Hematopoietic multipotent progenitor cell treated with erythropoietin and hydrocortisone succinate and interleukin-3 and kit ligand, for 15 days (in vitro differentiated cells): ENCODE measurements around the gene PLVAP.
"Not testable (repeated sequence)": the region's sequence is repeated elsewhere in the genome, so short reads cannot be mapped to it uniquely, and the experiment has no call there.

Source experiments
- DNase-seq: peaks from one replicate; pipeline ENCODE4 v3.0.0-alpha.2; 2015; ENCODE audit warnings: low spot score

The PLVAP gene

GRCh38 chr19:17398902-17399527 lies 21.9 kb upstream of the PLVAP start:
- no peak for DNase-seq

DNA sequence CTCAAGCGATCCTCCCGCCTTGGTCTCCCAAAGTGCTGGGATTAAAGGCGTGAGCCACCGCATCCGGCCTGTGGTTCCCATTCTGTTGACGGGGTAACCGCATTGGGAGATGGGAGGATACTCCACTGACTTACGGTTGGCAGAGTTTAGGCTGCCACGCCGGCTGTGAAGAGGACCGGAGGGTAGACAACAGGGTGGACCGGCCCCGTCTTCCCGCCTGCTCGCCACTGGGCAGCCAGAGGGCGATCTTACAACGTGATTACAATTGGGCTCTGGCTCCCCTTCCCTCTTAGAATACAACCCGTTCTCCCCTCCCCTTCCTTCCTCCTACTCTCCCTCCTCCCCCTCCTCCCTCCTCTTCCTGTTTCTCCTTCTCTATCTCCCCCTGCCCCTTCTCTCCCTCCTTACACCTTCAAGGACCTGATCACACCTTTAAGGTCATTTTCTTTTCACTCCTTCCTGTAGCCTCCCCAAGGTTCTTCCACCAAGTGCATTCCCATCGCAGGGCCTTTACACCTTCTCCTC lies 17.8 kb upstream of the PLVAP start:
- peak; percentile 68 for DNase-seq

DNA sequence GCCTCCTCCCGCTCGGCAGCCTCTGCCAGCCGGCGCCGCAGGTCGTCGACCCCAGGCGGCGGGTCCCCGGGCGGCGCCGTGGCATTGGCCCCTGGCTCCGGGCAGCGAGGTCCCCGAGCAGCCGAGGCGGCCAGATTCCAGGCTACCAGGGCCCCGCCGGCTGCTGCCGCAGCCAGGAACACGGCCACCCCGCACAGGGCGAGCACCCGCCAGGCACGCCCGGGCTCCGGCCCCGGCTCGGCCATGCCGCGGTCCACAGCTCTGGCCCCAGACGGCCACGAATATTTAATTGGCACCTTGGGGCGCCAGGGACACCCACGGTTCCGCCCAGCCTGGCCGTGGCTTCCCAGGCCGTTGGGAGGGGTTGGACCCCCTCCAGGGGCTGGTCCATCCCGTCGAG lies 16.8 kb upstream of the PLVAP start, which contains the start of gene CCDC194:
TSS of gene CCDC194 (minus strand) at position 283 of the 400 bp plus-strand sequence. CDS start at position 245, 38 bp downstream.
- no peak for DNase-seq

DNA sequence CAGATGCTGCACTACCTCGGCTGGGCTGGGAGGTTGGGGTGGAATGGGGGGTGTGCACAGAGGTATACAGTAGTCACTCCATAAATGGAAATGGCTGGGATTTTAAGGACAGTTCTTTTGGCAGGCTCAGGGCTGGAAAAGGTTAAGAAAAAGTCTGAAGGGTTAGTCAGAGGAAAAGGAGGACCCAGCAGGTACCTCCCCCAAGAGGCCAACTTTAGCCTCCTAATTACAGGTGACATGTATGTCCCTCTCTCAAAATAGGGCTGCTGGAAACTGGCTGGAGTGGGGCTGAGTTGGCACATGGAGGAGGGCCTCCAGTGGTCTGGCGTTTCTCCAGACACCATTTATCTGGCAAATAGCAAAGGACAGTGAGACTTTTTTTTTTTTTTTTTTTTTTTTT lies 15.9 kb upstream of the PLVAP start:
- no peak for DNase-seq

GRCh38 chr19:17391371-17392151 lies 14.4 kb upstream of the PLVAP start:
- DNase-seq = no peak

GRCh38 chr19:17390665-17391370 lies 13.7 kb upstream of the PLVAP start:
- peak; percentile 70 for DNase-seq

- DNase-seq = no peak
These were observed 13.0 kb upstream of the PLVAP start for GRCh38 chr19:17389957-17390664.

GRCh38 chr19:17389288-17389687 lies 12.1 kb upstream of the PLVAP start:
- DNase-seq = no peak

DNA sequence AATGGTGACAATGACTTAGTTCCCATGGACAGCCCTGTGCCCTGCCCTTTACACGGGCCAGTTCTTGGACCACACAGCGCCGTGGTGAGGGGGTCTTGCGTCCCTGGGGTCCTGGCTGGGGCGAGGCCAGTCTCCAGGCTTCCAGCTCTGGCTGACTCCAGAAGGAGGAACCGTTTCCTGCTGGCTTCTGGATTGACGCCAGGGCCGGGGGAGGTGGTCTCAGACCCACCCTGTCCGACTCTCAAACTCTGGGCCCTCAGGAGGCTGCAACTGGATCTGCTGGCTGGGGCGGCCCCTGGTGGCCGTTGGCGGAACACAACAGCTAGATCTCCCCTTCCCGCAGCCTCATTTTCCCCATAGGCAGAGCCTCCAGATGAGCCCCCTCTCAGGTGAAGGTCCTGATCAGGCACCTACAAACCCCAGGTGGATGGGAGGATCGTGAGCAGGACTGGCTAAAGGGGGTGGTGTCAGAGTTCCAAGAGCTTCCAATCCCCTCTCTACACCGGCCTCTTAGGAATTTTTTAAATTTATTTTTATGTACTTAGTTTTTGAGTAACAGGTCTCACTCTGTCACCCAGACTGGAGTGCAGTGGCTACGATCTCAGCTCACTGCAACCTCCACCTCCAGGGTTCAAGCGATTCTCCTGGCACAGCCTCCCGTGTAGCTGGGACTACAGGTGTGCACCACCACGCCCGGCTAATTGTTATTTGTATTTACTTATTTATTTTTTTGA lies 8.9 kb upstream of the PLVAP start:
- DNase-seq = peak; percentile 65

DNA sequence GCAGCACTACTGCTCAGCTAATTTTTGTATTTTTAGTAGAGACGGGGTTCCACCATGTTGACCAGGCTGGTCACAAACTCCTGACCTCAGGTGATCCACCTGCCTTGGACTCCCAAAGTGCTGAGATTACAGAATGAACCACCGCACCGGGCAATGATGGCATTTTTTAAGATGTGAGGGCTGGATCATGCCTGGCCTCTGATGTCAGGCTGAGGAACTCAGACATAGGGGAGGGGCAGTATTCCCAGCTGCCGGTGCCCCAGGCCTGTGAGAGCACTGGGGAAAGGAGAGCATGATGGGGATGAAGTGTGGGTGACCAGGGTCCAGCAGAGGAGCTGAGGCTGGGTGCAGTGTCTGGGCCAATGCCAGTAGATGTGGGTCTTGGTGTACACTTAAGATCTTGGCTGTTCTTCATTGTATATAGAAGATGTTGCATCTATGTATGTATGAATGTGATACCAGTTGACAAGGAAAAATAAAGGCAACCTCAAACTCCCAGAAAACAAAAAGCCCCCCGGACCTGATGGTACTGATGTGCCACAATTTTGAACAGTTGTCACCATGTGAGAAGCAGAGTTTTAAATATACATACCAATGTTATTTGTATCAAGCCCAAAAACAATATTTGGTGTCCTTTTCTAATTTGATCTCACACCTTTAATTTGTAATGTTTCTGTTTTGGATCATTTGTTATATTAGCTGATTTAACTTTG lies 3.4 kb upstream of the PLVAP start:
- no peak for DNase-seq

- no peak for DNase-seq
These were observed 2.1 kb upstream of the PLVAP start for GRCh38 chr19:17379221-17379631.

- DNase-seq = no peak
These were observed 1.1 kb upstream of the PLVAP start for GRCh38 chr19:17378271-17378670.

- no peak for DNase-seq
These were observed 7.0 kb downstream of the PLVAP start for GRCh38 chr19:17370026-17370587.

- DNase-seq = no peak
These were observed 11.8 kb downstream of the PLVAP start for GRCh38 chr19:17365361-17365760.

DNA sequence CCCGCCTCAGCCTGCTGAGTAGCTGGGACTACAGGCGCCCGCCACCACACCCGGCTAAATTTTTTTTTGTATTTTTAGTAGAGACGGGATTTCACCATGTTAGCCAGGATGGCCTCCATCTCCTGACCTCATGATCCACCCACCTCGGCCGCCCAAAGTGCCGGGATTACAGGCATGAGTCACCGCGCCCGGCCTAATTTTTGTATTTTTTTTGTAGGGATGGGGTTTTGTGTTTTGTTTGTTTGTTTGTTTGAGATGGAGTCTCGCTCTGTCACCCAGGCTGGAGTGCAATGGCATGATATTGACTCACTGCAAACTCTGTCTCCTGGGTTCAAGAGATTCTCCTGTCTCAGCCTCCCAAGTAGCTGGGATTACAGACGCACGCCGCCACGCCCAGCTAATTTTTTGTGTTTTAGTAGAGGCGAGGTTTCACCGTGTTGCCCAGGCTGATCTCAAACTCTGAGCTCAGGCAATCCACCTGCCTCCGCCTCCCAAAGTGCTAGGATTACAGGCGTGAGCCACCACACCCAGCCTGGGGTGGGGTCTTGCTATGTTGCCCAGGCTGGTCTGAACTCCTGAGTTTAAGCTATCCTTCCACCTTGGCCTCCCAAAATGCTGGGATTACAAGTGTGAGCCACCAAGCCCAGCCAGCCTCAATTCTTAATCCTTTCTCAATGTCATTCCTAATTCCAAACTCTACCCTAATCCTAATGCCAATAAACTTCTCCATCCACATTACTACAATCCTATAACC lies 13.1 kb downstream of the PLVAP start:
- DNase-seq = not testable (repeated sequence)

GRCh38 chr19:17359905-17360800 lies 17.0 kb downstream of the PLVAP start:
- DNase-seq = no peak

GRCh38 chr19:17358395-17358794 lies 18.7 kb downstream of the PLVAP start:
- no peak for DNase-seq

- no peak for DNase-seq
These were observed 19.4 kb downstream of the PLVAP start for GRCh38 chr19:17357724-17358123.
